ENCODE measurements around the gene LMO7. TPM values are rescaled to one million over a fixed set of nuclear protein-coding genes. Genes with fewer than 3 reads are reported as not detected.

The LMO7 gene
- polyA plus RNA-seq, 4 donors = 57.8 to 109 (median 88.7) TPM

DNA sequence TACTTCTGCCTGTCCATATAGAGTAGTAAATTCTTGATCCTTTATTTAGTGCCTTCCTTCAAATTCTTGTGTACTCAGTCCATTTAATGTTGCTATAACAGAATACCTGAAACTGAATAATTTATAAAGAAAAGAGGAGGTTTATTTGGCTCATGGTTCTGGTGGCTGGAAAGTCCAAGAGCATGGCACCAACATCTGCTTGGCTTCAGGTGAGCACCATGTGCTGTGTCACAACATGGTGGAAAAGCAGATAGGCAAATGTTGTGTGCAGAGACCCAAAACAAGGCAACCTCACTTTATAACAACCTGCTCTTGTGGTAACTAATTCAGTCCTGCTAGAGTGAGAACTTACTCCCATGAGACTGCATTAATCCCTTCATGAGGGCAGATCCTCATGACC, 195.3 kb downstream of the LMO7 start:
- no peak for DNase-seq (ENCODE audit: low read depth in 4 of 4, low spot score in 2 of 4)

DNA sequence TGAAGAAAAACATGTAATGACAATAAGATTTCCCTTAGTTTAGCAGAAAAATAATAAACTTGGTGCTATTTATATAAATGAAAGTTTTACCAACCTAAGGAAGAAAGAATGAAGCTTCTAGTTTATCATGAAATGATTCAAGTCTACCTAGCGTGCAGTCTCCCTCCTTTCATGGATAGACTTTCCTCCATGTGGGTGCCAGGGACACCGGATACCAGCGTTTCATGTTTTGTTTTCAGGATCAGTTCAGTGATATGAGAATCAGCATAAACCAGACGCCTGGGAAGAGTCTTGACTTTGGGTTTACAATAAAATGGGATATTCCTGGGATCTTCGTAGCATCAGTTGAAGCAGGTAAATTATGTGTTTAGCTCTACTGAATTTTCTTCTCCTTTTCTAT, 196.7 kb downstream of the LMO7 start:
- no peak for DNase-seq (ENCODE audit: low read depth in 4 of 4, low spot score in 2 of 4)

DNA sequence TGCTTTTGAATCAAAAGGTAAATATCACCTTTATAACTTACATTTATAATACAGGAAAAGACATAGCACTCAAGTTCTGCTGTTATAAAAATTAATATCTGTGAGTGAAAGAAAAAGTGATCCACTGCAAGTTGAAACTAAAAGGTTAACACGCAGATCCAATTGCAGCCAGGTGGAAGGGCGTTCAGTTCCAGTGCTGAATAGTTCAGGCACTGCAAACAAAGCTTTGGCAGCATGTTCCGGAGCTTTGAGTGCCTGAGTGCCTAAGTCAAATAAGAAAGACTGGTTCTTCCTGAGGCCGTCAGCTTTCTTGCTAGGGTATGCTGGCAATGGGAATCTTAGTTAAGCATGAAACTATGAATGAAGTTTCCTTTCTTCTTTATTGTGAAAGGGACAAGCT, 200.3 kb downstream of the LMO7 start:
- DNase-seq (ENCODE audit: low read depth in 4 of 4, low spot score in 2 of 4) = no peak

DNA sequence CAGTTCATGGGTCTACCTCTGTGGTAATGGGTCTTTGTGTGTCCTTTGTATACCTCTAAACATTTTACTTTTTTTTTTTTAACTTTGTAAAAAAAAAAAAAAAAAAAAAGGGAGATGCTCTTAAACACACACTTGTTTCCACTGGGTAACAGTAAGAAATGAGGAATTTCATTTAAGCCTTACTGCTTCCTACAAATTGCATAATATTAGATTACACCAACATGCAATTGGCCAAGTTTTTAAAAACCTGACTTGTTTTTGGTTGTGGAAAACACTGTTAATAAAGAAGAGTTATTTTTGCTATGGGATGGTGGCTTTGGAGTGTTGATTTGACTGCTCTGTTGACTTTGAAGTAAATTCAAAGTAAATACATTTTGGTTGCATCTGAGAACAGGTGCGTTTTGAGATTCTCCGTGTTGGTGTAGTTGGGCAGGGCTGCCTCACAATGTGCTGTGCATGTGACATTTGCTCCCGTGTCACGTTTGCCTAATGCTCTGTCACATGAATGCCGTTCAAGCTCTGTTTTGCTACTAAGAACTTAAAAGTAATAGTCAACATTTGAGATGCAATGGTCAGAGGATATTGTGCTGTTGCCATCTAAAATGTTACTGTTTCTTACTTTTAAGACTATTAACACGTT, 202.4 kb downstream of the LMO7 start:
- DNase-seq (ENCODE audit: low read depth in 4 of 4, low spot score in 2 of 4) = no peak

DNA sequence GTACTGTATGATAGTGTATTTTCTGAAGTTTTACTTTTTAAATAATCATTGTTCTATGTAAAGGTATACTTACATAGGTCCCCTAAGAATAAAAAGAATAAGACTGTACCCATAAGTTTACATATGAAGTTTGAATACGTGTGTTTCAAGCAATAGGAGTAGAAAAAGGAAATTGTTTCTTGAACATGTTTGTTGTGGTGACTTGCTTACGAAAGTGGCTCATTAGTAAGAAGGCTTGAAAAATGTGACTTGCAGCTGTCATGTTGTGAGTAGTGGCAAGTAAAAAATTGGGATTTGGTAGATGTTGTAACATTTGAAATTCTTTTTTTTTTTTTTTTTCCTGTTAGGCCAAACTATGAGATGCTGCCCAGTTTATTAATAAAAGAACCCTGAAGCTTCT, 203.3 kb downstream of the LMO7 start:
- DNase-seq (ENCODE audit: low read depth in 4 of 4, low spot score in 2 of 4) = no peak

DNA sequence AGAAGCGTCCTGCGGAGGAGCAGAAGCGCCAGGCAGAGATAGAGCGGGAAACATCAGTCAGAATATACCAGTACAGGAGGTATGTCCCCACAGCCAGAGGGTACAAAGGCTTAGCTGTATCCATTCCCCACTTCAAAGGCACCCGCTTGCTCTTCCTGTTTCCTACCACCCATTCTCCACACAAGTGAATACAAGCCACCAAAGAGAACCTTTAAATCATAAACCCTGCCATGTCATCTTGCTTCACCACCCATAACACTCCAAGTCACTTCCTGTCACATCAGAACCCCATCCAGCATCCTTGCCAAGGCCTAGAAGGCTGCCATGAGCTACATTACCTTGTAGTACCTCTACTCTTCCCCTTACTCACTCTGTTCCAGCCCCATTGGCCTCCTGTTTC, 205.8 kb downstream of the LMO7 start:
- DNase-seq (ENCODE audit: low read depth in 4 of 4, low spot score in 2 of 4) = no peak

DNA sequence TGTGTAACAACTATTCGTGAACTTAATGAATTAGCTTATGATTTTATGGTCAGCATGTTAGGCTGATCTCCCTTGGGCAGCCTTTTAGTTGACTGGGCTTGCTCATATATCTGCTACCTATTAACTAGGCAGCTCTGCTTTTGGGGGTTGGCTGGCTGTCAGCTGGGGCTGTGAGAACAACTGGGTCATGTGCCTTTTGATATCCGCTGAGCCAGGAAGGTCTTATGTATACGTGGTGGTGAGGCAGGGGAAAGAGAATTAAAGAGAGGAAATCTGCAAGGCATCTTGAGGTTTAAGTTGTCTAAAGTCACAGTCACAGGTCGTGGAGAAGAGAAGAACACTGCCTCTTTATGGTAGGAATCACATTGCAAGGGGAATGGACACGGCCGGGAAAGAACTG, 206.9 kb downstream of the LMO7 start:
- no peak for DNase-seq (ENCODE audit: low read depth in 4 of 4, low spot score in 2 of 4)

DNA sequence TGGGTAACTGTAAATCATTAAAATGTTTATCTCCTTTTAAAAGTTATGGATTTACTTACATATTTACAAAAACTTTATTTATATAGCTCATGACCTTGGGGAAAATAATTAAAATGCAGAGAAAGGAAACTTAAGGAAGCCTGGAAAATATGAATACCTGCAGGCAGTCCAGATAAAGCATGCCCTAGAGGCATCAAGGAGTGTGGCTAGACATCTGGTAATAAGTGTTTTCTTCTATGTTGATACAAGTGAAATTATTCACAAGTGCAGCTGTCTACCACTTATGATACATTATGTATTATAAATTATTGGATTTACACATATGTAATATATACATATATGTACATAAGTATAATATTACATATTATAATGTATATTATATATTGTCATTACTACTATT, 207.9 kb downstream of the LMO7 start:
- DNase-seq (ENCODE audit: low read depth in 4 of 4, low spot score in 2 of 4) = no peak

DNA sequence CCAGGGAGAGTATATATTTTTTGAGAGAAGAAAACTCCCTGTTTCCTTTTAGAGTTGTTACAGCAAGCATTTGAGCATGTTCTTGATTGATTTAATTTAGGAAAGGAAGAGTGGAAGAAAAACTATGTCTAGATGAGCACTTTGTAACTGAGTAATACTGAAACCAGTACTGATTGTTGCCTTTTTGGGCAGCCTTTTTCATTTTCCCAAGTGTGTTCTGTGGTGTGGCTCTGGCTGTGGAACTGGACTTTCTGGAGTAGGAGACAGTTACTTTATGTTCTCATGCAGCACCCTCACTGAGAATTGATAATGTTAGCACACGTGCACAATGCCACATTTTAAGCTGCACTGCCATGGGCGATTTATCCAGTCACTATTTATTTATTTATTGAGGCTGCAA, 211.5 kb downstream of the LMO7 start:
- no peak for DNase-seq (ENCODE audit: low read depth in 4 of 4, low spot score in 2 of 4)

DNA sequence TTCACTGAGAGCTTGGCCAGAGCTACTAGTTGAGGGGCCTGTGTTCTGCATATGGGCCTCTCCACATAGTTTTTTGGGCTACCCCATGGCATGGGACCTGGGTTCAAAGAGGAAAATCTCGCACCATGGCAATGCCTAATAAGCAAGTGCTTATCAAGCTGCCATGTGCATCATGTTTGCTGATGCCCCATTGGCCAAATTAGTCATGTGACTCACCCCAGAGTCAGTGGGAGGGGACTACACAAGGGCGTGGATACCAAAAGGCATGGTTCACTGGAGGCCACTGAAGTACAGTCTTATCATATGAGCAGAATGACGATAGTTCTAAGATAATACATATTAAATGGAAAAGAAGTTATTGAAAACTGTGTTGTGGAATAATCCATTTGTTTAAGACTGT, 214.8 kb downstream of the LMO7 start:
- no peak for DNase-seq (ENCODE audit: low read depth in 4 of 4, low spot score in 2 of 4)

DNA sequence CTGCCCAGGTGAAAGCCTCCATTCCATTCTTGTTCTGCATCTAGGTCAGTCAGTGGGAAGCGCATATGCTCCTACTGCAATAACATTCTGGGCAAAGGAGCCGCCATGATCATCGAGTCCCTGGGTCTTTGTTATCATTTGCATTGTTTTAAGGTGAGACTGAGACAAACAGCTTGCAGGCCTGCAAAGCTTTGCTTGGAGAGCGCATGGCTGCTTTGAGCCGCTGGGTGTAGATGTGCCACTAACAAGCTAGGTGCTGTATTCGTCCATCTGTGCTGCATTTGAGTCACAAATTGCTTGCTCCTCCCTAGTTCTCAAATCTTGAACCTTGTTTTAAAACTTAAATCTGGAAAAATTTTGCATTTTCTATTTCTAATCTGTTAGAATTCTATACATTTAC, 219.1 kb downstream of the LMO7 start:
- no peak for DNase-seq (ENCODE audit: low read depth in 4 of 4, low spot score in 2 of 4)

DNA sequence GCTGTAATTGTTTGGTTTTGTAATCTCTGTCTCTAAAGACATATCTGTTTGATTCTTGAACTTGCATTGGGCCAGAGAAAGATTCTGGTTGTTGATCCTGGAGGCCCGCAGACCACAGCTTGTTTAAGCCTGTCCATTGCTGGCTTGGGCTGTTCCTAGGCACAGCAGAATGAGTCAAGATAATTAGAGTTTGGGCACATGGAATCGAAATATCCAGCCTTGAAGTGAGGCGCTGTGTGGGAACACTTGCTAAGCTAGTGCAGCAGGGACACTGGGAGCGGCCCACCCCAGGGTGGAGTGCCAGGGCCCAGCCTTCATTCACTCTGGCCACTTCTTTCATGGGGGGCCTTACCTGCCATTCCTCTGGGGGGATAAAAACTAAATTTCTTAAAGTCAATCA, 219.7 kb downstream of the LMO7 start:
- DNase-seq (ENCODE audit: low read depth in 4 of 4, low spot score in 2 of 4) = no peak

DNA sequence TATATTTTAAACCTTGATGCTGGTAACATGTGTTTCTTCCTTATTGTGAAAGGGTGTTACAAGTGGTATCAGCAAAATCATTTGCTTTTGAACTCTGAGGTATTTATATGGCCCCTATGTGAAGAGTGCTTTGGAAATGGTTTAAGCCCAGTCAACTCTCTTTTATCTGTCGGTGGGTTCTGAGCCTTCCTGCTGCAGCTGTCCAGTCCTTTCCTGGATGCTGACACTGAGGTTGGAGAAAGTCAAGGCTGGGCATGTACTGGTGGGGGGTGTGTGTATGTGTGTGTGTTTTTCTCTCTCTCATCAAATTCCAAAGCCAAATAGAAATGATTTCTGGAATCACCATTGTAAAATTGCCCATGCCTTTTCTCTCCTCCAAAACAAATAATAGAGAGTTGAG, 221.2 kb downstream of the LMO7 start:
- DNase-seq (ENCODE audit: low read depth in 4 of 4, low spot score in 2 of 4) = no peak

DNA sequence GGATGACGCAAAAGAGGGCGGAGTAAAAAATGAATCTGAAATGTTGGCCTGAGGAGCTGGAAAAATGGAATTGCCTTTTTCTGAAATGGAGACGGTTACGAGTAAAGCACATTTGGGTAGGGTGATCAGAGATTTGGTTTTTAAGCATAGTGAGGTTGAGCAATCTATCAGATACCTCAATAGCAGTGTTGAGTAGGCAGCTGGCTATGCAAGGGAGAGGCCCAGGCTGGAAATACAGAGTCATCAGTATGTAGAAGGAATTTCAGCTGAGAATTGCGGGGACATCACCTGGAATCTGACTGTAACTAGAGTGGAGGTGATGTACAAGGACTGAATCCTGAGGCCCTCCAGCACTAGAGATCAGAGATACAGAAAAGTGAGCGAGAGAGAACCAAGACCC, 224.8 kb downstream of the LMO7 start:
- no peak for DNase-seq (ENCODE audit: low read depth in 4 of 4, low spot score in 2 of 4)

DNA sequence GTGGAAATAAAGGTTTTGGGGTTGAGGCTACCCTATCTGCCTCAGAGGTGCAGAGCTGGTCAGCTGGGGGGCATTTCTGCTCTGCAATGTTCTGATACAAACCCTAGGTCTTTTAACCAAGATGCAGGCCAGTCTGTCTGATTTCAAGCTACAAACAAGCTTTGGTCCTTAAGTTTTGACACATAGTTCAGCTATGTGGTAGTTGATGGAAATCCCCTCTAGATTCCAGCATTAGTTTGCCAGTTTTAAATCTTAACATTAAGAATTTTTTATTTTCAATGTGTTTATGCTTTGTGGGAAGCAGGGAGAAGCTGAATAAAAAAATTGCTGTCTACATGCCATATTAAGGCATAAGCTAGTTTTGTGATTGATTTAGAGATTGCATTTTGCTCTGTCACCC, 225.7 kb downstream of the LMO7 start:
- DNase-seq (ENCODE audit: low read depth in 4 of 4, low spot score in 2 of 4) = no peak

DNA sequence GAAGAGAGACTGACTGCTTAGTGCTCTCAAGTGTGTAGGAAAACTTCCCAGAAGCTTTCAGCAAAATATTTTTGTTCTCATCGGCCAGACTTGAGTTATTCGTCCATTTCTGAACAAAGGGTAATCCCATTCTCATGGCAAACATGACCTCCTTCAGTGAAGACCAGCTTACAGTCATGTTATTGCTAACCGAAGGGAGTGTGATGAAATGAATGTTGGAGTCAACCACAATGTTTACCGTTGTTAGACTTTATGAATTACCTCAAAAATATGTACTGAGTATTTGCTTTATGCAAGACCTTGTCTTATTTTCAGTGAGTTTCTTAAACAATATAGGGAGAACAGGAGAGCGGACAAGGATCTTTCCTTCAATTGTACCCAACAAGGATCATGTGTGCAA, 228.6 kb downstream of the LMO7 start:
- DNase-seq (ENCODE audit: low read depth in 4 of 4, low spot score in 2 of 4) = no peak

DNA sequence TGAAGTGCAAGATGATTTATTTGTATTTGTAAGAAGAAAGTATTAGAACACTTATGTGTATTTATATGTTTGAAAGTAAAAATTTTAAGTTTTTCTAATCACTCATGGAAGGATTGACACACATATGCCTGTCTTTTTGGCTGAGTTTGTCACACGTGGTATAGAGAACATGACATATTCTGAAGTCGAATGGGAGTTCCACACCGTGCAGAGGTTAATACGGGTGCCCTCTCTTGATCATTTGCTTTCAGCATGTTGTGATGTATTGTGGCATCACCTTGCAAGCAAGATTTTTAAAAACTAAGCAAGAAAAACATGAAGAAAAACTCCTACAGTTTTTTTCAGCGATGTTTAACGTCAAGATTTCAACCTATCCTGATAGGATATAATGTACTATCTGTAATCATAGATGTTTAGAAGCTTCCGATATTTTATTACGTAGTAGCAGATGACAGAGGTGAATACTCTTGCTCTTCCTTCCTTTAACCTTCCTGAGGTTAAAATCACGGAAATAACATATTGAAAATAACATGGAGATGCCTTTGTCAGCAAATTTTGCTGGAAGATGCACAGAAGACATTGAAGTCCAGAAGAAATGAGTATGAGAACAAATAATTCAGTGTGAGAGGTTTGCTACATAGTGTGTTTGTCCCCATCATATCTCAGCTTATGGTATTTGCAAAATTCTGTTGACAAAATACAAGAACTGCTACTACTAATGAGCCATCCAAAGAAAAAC, 231.4 kb downstream of the LMO7 start:
- no peak for DNase-seq (ENCODE audit: low read depth in 4 of 4, low spot score in 2 of 4)

DNA sequence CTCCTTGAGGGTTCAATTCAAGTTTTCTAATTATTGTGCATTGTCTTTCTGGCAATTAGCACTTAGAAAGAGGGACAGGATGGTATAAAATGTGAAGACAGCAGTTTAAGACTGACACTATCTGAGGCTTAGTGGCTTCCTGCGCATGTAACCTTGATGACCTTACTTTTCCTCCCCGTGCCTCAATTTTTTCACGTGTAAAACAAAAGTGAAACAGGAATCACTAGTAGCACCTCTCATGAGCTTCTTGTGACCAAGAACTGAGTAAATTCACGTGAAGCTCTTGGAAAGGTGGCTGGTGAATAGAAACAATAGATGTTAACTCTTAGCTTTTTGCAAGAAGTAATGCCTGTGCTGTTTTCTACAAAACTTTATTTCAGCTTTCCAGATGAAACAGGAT, 233.9 kb downstream of the LMO7 start:
- no peak for DNase-seq (ENCODE audit: low read depth in 4 of 4, low spot score in 2 of 4)

DNA sequence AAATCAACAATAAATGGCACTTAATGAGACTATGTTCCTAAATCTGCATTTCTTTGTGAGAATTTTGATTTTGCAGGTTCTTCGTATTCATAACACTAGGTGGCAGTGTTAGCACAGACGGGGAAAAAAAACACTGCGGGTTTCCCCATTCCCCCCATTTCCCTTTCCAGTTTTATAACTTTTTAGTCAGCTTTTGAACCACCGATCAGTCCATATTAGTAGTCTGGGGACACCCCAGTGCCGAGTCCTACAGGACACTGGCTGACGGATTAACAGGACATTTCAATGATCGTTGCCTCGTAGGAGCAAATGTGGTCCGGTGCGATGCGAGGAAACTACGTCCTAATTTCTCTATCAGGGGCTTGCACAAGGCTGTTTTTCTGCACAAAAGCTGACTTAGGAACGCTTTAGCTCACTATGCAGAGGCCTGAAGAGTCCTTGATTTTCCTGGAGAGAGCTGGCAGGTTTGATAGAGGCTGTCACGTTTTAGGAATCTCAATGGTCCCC, 234.3 kb downstream of the LMO7 start:
- DNase-seq (ENCODE audit: low read depth in 4 of 4, low spot score in 2 of 4) = no peak

DNA sequence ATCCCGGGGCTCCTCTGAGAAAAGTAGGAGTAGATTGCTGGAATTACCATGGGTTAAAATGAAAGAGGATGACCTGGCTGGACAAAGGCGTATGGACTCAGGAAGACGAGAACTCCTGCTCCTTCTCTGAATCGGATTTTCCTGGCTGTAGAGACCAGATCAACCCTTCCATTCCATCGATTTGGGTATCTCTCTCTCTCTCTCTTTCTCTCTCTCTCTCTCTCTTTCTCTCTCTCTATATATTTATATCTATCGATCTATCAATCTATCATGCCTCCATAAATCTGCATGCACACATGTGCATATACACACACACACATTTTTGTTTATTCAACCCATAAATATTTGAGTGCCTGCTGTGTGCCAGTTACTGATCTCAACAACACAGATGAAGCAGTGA, 234.9 kb downstream of the LMO7 start:
- no peak for DNase-seq (ENCODE audit: low read depth in 4 of 4, low spot score in 2 of 4)

DNA sequence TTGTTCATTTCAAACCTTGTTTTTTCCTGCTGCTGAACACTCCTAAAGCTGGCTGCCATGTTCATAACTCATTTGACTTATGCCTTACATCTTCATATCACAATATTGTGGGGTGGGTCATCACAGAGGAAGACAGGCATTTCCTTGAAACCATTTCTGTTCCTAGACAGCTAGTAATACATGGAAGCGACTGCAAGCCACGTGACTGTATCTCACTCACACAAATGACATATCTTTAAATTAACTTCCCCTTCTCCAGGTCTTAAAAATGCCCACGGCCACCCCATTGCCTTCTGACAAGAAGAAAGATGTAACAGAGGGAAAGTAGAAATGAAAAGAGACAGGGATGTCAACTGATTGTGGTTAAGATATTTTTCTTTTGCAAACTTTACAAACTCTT, 236.8 kb downstream of the LMO7 start:
- DNase-seq (ENCODE audit: low read depth in 4 of 4, low spot score in 2 of 4) = no peak

DNA sequence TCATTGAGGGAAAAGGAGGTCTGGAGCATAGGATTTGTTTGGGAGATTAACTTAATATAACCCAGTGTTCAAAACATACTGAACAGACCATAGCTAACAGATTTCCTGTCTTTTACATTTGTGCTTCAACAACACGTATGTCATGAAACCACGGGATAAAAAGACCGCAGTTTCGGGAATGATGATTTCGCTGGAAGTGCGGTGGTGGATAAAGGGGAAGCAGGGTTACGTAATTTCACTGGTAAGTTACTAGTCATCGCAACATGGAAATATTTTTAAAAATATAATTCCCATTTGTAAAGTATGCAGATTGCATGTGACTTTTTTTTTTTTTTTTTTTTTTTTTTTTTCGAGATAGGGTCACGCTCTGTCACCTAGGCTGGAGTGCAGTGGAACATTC, 237.4 kb downstream of the LMO7 start:
- DNase-seq (ENCODE audit: low read depth in 4 of 4, low spot score in 2 of 4) = no peak

DNA sequence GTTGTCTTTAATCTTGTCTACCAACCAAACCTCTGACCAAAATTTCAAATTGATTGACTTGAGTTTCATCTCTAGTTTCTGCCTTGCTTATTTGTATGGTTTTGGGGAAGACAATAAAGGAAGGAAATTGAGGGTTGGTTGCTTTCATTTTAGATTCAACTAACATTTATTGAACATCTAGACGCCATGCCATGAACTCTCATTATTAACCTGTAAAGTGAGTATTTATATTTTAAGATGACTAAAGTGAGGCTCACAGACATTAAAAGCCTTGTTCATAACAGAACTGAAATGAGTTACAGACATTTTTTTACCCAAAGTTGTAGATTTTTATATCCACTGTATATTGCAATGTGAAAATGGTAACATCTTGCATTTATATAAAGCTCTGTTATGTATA, 239.3 kb downstream of the LMO7 start:
- no peak for DNase-seq (ENCODE audit: low read depth in 4 of 4, low spot score in 2 of 4)
